Glutamatergic neuron (in vitro differentiated cells): ENCODE measurements around the gene CD44. TPM values are rescaled to one million over a fixed set of nuclear protein-coding genes. Genes with fewer than 3 reads are reported as not detected.

Experiments used
- DNase-seq: peaks from one replicate; pipeline ENCODE4 v3.0.0; 2022
- H3K27ac Mint-ChIP-seq: one replicate; pipeline ENCODE4 v1.8.0; 2020; ENCODE audit warnings: mild to moderate bottlenecking, mixed read lengths, inconsistent platforms; ENCODE audit not compliant: unreplicated experiment
- H3K27me3 Mint-ChIP-seq: one replicate; pipeline ENCODE4 v1.8.0; 2020; ENCODE audit warnings: mild to moderate bottlenecking, moderate library complexity, mixed read lengths, inconsistent platforms; ENCODE audit not compliant: unreplicated experiment
- H3K36me3 Mint-ChIP-seq: one replicate; pipeline ENCODE4 v1.8.0; 2020; ENCODE audit warnings: mild to moderate bottlenecking, mixed read lengths, inconsistent platforms; ENCODE audit not compliant: unreplicated experiment
- H3K4me1 Mint-ChIP-seq: one replicate; pipeline ENCODE4 v1.8.0; 2020; ENCODE audit warnings: mild to moderate bottlenecking, low read depth, mixed read lengths, inconsistent platforms; ENCODE audit not compliant: unreplicated experiment
- H3K4me3 Mint-ChIP-seq: one replicate; pipeline ENCODE4 v1.8.0; 2020; ENCODE audit warnings: mild to moderate bottlenecking, mixed read lengths, inconsistent platforms; ENCODE audit not compliant: unreplicated experiment
- H3K9me3 Mint-ChIP-seq: one replicate; pipeline ENCODE4 v1.8.0; 2020; ENCODE audit warnings: mild to moderate bottlenecking, moderate library complexity, mixed read lengths, inconsistent platforms; ENCODE audit not compliant: unreplicated experiment
- CTCF ChIP-seq: fragments of 200-600 bp; sonication (generic); IDR thresholded peaks from one replicate; pipeline ENCODE4 v1.5.0; 2021; ENCODE audit not compliant: partially characterized antibody, unreplicated experiment
- total RNA-seq: library from RNA; stranded (reverse); fragmentation: NEBNext Ultra II Directional; extraction: Animal tissue kit (Norgen Biotek cat#: 25700); gene quantifications from one replicate; pipeline ENCODE4 v1.2.1, GENCODE V29; 2021; ENCODE audit not compliant: unreplicated experiment

CD44 gene
- total RNA-seq, 1 donor from 2014 or later = 0.71 TPM

- no peaks in the 10 kb centered on the region for H3K36me3 Mint-ChIP-seq
- no peaks in the 10 kb centered on the region for H3K4me1 Mint-ChIP-seq
- DNase-seq = no peak
- no peak overlapping the region for H3K27ac Mint-ChIP-seq
- no peak overlapping the region for H3K4me3 Mint-ChIP-seq
- H3K9me3 Mint-ChIP-seq = no peaks in the 10 kb centered on the region
- TF ChIP-seq CTCF = no peak
- peaks cover 12% of the 10 kb centered on the region for H3K27me3 Mint-ChIP-seq
These were observed 4.5 kb downstream of the CD44 start for GRCh38 chr11:35143297-35144135.

- Mint-ChIP-seq H3K4me3 (no peak overlapping the region), H3K36me3 (no peaks in the 10 kb centered on the region), H3K27me3 (peaks cover 10% of the 10 kb centered on the region), H3K4me1 (no peaks in the 10 kb centered on the region), H3K27ac (no peak overlapping the region), H3K9me3 (no peaks in the 10 kb centered on the region)
- DNase-seq = no peak
- no peak for TF ChIP-seq CTCF
These were observed 5.3 kb downstream of the CD44 start for GRCh38 chr11:35144136-35144741.

- no peak overlapping the region for H3K27ac Mint-ChIP-seq
- no peaks in the 10 kb centered on the region for H3K36me3 Mint-ChIP-seq
- peaks cover 8% of the 10 kb centered on the region for H3K27me3 Mint-ChIP-seq
- H3K4me3 Mint-ChIP-seq = no peak overlapping the region
- no peaks in the 10 kb centered on the region for H3K4me1 Mint-ChIP-seq
- TF ChIP-seq CTCF = no peak
- H3K9me3 Mint-ChIP-seq = no peaks in the 10 kb centered on the region
- no peak for DNase-seq
These were observed 5.8 kb downstream of the CD44 start for GRCh38 chr11:35144806-35145205.

GRCh38 chr11:35145271-35145670 is 6.3 kb downstream of the CD44 start:
- Mint-ChIP-seq H3K4me3 (no peak overlapping the region), H3K4me1 (no peaks in the 10 kb centered on the region), H3K36me3 (no peaks in the 10 kb centered on the region), H3K9me3 (no peaks in the 10 kb centered on the region), H3K27ac (no peak overlapping the region), H3K27me3 (peaks cover 8% of the 10 kb centered on the region)
- no peak for DNase-seq
- no peak for TF ChIP-seq CTCF

GRCh38 chr11:35146074-35146521 is 7.1 kb downstream of the CD44 start:
- H3K4me3 Mint-ChIP-seq = no peak overlapping the region
- no peak overlapping the region for H3K27ac Mint-ChIP-seq
- peaks cover 6% of the 10 kb centered on the region for H3K27me3 Mint-ChIP-seq
- no peak for DNase-seq
- H3K9me3 Mint-ChIP-seq = no peaks in the 10 kb centered on the region
- TF ChIP-seq CTCF = no peak
- no peaks in the 10 kb centered on the region for H3K36me3 Mint-ChIP-seq
- no peaks in the 10 kb centered on the region for H3K4me1 Mint-ChIP-seq
